Fibroblast of lung (primary cell): ENCODE results near the gene TWNK.

Source experiments
- EZH2 ChIP-seq: IDR thresholded peaks from 2 replicates; pipeline ENCODE4 v1.5.1; 2012; ENCODE audit warnings: low read length, control low read depth, mild to moderate bottlenecking; ENCODE audit errors: missing control alignments
- TF ChIP-seq, protein P1 (sequence below), 2 donors: IDR thresholded peaks in 1 of 2; conservative IDR thresholded peaks in 1 of 2; 1 replicate in 1 of 2; 2 replicates in 1 of 2; pipeline ENCODE4 v1.5.1; 2011 to 2012; ENCODE audit warnings: low read length in 2 of 2, control low read depth in 1 of 2, inconsistent platforms in 1 of 2, low read depth in 1 of 2, mild to moderate bottlenecking in 1 of 2

DNA sequence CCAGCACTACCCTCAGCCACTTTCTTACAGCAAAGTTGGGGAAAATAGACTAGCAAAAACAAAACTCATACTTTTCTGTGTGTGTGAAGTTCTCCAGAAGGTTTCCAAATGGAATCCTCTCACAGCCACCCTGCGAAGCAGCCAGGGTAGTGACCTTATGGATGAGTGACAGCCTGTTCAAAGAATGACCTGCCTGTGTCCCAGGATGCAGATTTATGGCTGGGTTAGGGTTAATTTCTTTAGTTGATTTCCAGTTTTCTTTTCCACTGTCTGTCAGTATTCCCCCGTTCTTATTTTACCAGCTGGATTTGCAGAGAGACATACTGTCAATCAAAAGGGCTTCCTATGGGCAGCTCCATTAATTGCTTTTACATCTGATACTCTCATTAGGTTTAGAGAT, 20.5 kb upstream of the TWNK start:
- TF ChIP-seq, protein P1, sequence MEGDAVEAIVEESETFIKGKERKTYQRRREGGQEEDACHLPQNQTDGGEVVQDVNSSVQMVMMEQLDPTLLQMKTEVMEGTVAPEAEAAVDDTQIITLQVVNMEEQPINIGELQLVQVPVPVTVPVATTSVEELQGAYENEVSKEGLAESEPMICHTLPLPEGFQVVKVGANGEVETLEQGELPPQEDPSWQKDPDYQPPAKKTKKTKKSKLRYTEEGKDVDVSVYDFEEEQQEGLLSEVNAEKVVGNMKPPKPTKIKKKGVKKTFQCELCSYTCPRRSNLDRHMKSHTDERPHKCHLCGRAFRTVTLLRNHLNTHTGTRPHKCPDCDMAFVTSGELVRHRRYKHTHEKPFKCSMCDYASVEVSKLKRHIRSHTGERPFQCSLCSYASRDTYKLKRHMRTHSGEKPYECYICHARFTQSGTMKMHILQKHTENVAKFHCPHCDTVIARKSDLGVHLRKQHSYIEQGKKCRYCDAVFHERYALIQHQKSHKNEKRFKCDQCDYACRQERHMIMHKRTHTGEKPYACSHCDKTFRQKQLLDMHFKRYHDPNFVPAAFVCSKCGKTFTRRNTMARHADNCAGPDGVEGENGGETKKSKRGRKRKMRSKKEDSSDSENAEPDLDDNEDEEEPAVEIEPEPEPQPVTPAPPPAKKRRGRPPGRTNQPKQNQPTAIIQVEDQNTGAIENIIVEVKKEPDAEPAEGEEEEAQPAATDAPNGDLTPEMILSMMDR (conservative IDR thresholded peaks at IDR 0.05 in 1 of 2, IDR thresholded peaks at IDR 0.05 in 1 of 2; ENCODE audit: low read depth in 1 of 2, low read length in 2 of 2), result no peak
- no peak for TF ChIP-seq EZH2
